Cardiac septum (tissue), 1 donor: Measurements from ENCODE around the gene INPP5A. TPM values are rescaled to one million over a fixed set of nuclear protein-coding genes. Genes with fewer than 3 reads are reported as not detected.
"Not testable (repeated sequence)": the region's sequence is repeated elsewhere in the genome, so short reads cannot be mapped to it uniquely, and the experiment has no call there.

ENCODE experiments used
- DNase-seq: peaks from one replicate; pipeline ENCODE4 v3.0.0-alpha.2; 2020; ENCODE audit warnings: low spot score
- intact Hi-C: fragments of 100-400 bp; cut with DNase I; formaldehyde crosslinking; loops from one replicate; pipeline ENCODE4 v1.14.0; 2022
- total RNA-seq: library from RNA; stranded (reverse); fragmentation: NEBNext Ultra II Directional; extraction: Animal tissue kit (Norgen Biotek cat#: 25700); gene quantifications from one replicate; pipeline ENCODE4 v1.2.1, GENCODE V29; 2021
- donor health status: DM: no; HTN: no; CAD: no.

The INPP5A gene
- total RNA-seq, 1 donor from 2014 or later = 121 TPM

GRCh38 chr10:132811891-132812481 is 274.4 kb downstream of the INPP5A start:
- peak; percentile 62 for DNase-seq
- intact Hi-C loops = no loop called here

- intact Hi-C loops = no loop called here
- peak; percentile 58 for DNase-seq
Observed at GRCh38 chr10:132812520-132812919, 274.9 kb downstream of the INPP5A start.

GRCh38 chr10:132813001-132813401 is 275.4 kb downstream of the INPP5A start:
- peak; percentile 53 for DNase-seq
- intact Hi-C loops = no loop called here

DNA sequence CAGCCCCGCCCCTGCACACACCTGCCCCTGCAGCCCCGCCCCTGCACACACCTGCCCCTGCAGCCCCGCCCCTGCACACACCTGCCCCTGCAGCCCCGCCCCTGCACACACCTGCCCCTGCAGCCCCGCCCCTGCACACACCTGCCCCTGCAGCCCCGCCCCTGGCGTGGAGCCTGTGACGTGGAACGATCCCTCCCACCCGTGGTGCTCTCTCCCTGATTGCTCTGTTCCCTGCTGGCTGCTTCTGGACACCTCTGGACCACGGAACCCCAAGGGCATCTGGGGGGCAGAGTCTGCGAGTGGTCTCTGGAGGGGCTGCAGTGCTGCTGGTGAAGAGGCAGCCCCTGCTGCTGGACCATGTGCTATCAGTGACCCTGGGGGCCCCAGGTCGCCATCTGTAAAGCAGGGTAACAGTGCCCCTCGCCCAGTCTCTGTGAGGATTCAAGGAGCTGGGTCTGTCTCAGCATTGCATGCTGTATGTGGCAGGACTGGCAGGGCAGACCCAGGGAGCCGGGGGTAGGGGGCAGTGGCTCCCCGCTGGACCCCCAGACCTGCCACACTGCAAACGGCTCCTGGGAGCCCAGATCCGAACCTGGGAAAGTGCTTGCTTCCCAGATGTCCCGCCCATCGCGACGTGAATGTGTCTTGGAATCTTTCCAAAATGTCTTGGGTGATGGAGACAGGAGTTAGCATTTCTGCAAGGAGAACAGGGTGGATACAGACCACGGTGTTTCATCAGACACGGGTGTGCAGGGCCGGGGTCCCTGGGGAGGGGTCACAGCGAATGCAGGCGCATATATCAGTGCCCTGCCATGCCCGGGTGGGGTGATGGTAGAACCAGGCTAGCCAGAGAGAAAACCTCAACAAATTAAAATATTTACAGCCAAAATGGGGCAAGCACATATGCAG is 276.2 kb downstream of the INPP5A start:
- peak; percentile 51 for DNase-seq
- intact Hi-C loops = no loop called here

- peak; percentile 70 for DNase-seq
- intact Hi-C loops = no loop called here
Observed at GRCh38 chr10:132814469-132814856, 276.9 kb downstream of the INPP5A start.

GRCh38 chr10:132815168-132815857 is 277.7 kb downstream of the INPP5A start:
- intact Hi-C loops = no loop called here
- DNase-seq = peak; percentile 27

DNA sequence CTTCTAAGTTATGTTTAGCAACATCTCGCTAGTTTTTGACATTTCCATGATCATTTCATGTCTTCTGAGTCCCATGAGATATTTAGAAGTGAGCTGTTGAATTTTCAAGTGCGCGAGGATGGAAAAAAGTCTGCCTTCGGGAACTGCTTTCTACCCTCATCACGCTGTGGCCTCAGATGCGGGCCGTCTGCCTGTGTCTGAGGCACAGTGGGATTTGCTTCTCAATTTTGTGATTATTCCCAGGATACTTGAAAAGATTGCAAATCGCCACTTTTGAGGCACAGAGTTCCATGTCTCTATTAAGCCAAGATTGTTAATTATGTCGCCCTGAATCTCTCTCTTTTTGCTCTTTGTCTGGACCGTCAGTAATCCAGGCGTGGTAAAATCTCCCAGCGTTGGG is 279.1 kb downstream of the INPP5A start:
- peak; percentile 47 for DNase-seq
- intact Hi-C loops = no loop called here

- intact Hi-C loops = no loop called here
- peak; percentile 38 for DNase-seq
Observed at GRCh38 chr10:132817701-132818211, 280.2 kb downstream of the INPP5A start.

DNA sequence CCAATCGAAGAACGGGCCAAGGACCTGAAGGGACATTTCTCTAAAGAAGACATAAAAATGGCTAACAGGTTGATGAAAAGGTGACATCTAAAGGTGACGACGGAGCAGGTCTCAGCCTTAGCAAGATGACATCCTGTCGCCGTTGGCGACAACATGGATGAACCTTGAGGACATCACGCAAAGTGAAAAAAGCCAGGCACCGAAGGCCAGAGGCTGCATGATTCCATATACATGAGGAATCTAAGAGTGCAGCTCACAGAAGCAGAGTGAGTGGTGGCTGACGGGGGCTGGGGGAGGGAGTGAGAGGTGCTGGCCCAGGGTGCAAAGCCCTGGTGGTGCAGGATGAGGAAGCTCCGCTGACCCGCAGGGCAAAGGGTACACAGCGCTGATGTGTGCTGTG is 282.5 kb downstream of the INPP5A start:
- DNase-seq = peak; percentile 44
- intact Hi-C loops = no loop called here

- intact Hi-C loops = not testable (repeated sequence)
- DNase-seq = peak; percentile 46
Observed at GRCh38 chr10:132825783-132826523, 288.4 kb downstream of the INPP5A start.

DNA sequence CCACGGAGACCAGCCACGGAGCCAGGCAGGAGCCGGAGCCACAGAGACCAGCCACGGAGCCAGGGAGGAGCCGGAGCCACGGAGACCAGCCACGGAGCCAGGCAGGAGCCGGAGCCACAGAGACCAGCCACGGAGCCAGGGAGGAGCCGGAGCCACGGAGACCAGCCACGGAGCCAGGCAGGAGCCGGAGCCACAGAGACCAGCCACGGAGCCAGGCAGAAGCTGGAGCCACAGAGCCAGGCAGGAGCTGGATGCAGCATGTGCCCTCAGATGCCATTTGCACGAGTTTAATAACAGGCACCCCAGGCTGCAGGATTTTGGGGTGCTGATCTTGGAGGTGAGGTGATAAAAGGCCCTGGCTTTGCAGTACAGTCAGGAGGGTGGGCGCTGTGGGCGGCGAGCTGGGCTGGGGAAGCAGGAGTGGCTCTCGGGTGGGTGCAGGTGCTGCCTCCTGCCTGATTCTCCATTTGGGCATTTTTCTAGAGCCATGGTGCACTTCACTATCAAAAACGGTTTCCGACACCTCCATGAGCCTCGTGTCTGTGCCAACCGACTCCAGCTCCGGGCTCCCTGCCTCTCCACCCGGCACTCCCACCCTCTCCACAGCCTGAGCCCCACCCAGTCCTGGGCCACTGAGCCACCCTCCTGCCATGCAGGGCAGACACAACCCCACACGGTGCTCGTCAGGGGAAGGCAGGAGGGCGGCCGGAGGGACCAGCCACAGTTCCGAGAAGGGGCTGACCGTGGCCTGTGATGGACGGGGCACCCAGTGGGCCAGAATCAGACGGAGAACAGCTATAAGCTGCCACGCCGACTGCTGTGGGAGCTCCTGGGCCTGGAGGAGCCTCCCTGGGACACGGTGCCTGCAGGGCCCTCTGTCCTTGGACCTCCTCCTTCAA is 289.2 kb downstream of the INPP5A start:
- intact Hi-C loops = no loop called here
- DNase-seq = peak; percentile 31

DNA sequence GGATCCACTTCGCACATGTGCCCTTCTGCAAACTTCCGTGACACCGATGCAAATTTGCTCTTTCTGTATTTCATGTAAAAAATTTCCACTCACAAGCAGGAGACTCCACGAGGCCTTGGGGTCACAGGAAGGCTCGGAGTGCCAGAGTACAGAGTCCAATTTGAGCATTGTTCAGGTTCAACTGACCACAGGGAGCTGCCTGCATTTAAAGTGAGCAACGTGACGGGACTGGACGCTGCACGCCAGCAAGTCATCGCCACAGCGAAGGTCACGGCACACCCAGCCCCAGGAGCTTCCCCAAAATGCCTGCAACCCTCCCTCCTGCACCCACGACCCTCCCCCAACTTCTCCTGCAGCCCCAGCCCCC is 289.8 kb downstream of the INPP5A start:
- intact Hi-C loops = no loop called here
- DNase-seq = peak; percentile 47

GRCh38 chr10:132827861-132828539 is 290.4 kb downstream of the INPP5A start:
- DNase-seq = peak; percentile 49
- intact Hi-C loops = no loop called here

DNA sequence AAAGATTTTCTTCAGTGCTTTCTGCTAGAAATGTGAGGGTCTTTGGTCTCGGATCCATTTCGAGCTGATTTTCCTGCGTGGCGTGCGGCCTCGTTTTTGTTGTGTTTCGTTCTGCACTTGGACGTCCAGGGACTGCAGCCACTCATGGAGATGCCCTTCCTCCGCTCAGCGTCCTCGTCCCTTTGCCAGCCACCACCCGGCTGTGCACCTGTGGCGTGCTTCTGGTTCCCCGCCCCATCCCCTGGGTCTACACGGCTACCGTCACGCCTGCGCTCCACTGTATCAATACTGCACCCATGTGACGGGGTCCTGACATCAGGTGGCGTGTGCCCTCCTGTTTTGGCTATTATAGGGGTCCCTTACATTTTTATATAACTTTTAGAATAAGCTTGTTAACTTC is 291.1 kb downstream of the INPP5A start:
- DNase-seq = peak; percentile 35
- intact Hi-C loops = no loop called here

- intact Hi-C loops = no loop called here
- peak; percentile 29 for DNase-seq
Observed at GRCh38 chr10:132829403-132829802, 291.8 kb downstream of the INPP5A start.

- intact Hi-C loops = loop anchor here (10.0 kb wide), 1 partner anchor 482 kb away; no protein-coding TSS in a partner anchor
- DNase-seq = peak; percentile 24
Observed at GRCh38 chr10:132832186-132832969, 294.8 kb downstream of the INPP5A start.
